Measurements from ENCODE around the gene ESPNL. TPM values are rescaled to one million over a fixed set of nuclear protein-coding genes. Genes with fewer than 3 reads are reported as not detected.
A peak's percentile ranks its signal among the peaks of the same experiment; 100 is the strongest.

Gene ESPNL
- total RNA-seq, 1 donor from 2014 or later = 1.6 TPM

GRCh38 chr2:238164906-238165287 lies 64.8 kb downstream of the ESPNL start:
- Histone ChIP-seq H3K9me3 (ENCODE audit: control insufficient read depth in 3 of 3, low read length in 3 of 3) (no peaks in the 10 kb centered on the region), H3K27me3 (ENCODE audit: control insufficient read depth in 3 of 3, insufficient read depth in 3 of 3, low read length in 3 of 3) (peaks cover 10 to 16% (median 15%) of the 10 kb centered on the region in 3 donors), H3K36me3 (ENCODE audit: control insufficient read depth in 3 of 3, insufficient read depth in 3 of 3, low read length in 3 of 3) (peaks cover 13 to 22% (median 18%) of the 10 kb centered on the region in 3 donors), H3K4me3 (ENCODE audit: low read length in 3 of 3) (no peak overlapping the region), H3K4me1 (ENCODE audit: control insufficient read depth in 3 of 3, insufficient read depth in 3 of 3, low read length in 3 of 3) (peaks cover 18 to 31% (median 22%) of the 10 kb centered on the region in 3 donors), H3K27ac (ENCODE audit: low read depth, low read length) (no peak overlapping the region), H3K9ac (ENCODE audit: low read depth in 1 of 3, low read length in 3 of 3) (no peak overlapping the region)

DNA sequence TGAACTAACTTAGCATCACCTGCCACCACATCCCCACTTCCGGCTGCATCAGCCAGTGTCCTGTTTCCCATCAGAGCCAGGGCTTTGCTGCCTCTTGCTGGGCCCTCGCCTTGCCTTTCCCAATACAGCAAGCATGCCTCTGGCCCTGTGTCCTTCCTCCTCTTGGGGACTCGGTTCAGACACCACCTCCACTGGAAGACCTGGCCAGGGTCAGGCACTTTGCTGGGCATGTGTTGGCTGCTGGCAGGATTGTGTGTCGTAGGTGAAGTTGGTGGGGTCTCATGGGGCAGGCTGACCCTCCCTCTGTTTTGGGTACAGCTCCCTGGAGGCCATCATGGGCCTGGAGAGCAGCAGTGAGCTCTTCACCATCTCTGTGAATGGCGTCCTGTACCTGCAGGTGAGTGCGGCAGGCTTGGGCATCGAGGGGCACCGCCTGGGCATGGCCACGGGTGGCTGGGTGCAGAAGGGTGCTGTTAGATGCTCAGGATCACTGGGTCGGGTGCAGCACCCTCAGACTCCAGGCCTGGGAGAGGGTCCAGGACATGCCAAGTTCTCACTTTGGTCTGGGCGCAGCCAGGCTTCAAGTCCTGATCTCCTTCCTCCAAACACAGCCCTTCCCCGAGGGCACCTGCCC lies 65.3 kb downstream of the ESPNL start:
- peak overlapping the region in 1 of 3 donors; percentile 33 for H3K9ac ChIP-seq (ENCODE audit: low read depth in 1 of 3, low read length in 3 of 3)
- peaks cover 17 to 27% (median 24%) of the 10 kb centered on the region in 3 donors for H3K36me3 ChIP-seq (ENCODE audit: control insufficient read depth in 3 of 3, insufficient read depth in 3 of 3, low read length in 3 of 3)
- H3K27me3 ChIP-seq (ENCODE audit: control insufficient read depth in 3 of 3, insufficient read depth in 3 of 3, low read length in 3 of 3) = peaks cover 5 to 10% (median 10%) of the 10 kb centered on the region in 3 donors
- no peak overlapping the region for H3K27ac ChIP-seq (ENCODE audit: low read depth, low read length)
- H3K4me3 ChIP-seq (ENCODE audit: low read length in 3 of 3) = no peak overlapping the region
- H3K4me1 ChIP-seq (ENCODE audit: control insufficient read depth in 3 of 3, insufficient read depth in 3 of 3, low read length in 3 of 3) = peaks cover 20 to 31% (median 22%) of the 10 kb centered on the region in 3 donors
- no peaks in the 10 kb centered on the region for H3K9me3 ChIP-seq (ENCODE audit: control insufficient read depth in 3 of 3, low read length in 3 of 3)

- peaks cover 0 to 10% (median 9%) of the 10 kb centered on the region in 3 donors for H3K27me3 ChIP-seq (ENCODE audit: control insufficient read depth in 3 of 3, insufficient read depth in 3 of 3, low read length in 3 of 3)
- peak overlapping the region in 1 of 3 donors; percentile 54 for H3K9ac ChIP-seq (ENCODE audit: low read depth in 1 of 3, low read length in 3 of 3)
- H3K4me1 ChIP-seq (ENCODE audit: control insufficient read depth in 3 of 3, insufficient read depth in 3 of 3, low read length in 3 of 3) = peaks cover 20 to 29% (median 26%) of the 10 kb centered on the region in 3 donors
- peaks cover 23 to 31% (median 31%) of the 10 kb centered on the region in 3 donors for H3K36me3 ChIP-seq (ENCODE audit: control insufficient read depth in 3 of 3, insufficient read depth in 3 of 3, low read length in 3 of 3)
- H3K9me3 ChIP-seq (ENCODE audit: control insufficient read depth in 3 of 3, low read length in 3 of 3) = no peaks in the 10 kb centered on the region
- no peak overlapping the region for H3K4me3 ChIP-seq (ENCODE audit: low read length in 3 of 3)
- no peak overlapping the region for H3K27ac ChIP-seq (ENCODE audit: low read depth, low read length)
Measured at GRCh38 chr2:238166391-238167343, 66.5 kb downstream of the ESPNL start.

DNA sequence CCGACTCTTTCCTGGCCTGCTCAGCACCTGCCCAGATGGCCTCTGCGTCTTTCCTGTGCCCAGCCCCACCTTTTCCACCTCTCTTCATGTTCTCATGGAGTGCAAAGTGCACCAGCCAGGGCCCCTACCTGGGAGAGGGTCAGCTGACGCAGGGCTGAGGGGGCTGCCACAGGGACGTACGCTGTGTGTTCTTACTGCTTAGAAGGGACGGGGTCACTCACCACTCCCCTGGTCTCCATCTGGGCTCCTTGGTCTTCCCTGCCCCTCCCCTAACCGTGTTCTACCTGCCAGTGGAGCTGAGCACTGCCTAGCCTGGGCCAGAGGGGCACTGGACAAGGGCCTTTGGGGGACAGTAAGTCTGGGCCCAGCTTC lies 67.2 kb downstream of the ESPNL start:
- Histone ChIP-seq H3K27ac (ENCODE audit: low read depth, low read length) (no peak overlapping the region), H3K27me3 (ENCODE audit: control insufficient read depth in 3 of 3, insufficient read depth in 3 of 3, low read length in 3 of 3) (peaks cover 0 to 10% (median 6%) of the 10 kb centered on the region in 3 donors), H3K36me3 (ENCODE audit: control insufficient read depth in 3 of 3, insufficient read depth in 3 of 3, low read length in 3 of 3) (peaks cover 26 to 37% (median 37%) of the 10 kb centered on the region in 3 donors), H3K9me3 (ENCODE audit: control insufficient read depth in 3 of 3, low read length in 3 of 3) (no peaks in the 10 kb centered on the region), H3K9ac (ENCODE audit: low read depth in 1 of 3, low read length in 3 of 3) (peak overlapping the region in 1 of 3 donors; percentile 54), H3K4me3 (ENCODE audit: low read length in 3 of 3) (no peak overlapping the region), H3K4me1 (ENCODE audit: control insufficient read depth in 3 of 3, insufficient read depth in 3 of 3, low read length in 3 of 3) (peaks cover 20 to 29% (median 26%) of the 10 kb centered on the region in 3 donors)

- Histone ChIP-seq H3K9me3 (ENCODE audit: control insufficient read depth in 3 of 3, low read length in 3 of 3) (no peaks in the 10 kb centered on the region), H3K4me3 (ENCODE audit: low read length in 3 of 3) (no peak overlapping the region), H3K36me3 (ENCODE audit: control insufficient read depth in 3 of 3, insufficient read depth in 3 of 3, low read length in 3 of 3) (peaks cover 31 to 42% (median 41%) of the 10 kb centered on the region in 3 donors), H3K27ac (ENCODE audit: low read depth, low read length) (no peak overlapping the region), H3K9ac (ENCODE audit: low read depth in 1 of 3, low read length in 3 of 3) (no peak overlapping the region), H3K4me1 (ENCODE audit: control insufficient read depth in 3 of 3, insufficient read depth in 3 of 3, low read length in 3 of 3) (peaks cover 20 to 29% (median 26%) of the 10 kb centered on the region in 3 donors), H3K27me3 (ENCODE audit: control insufficient read depth in 3 of 3, insufficient read depth in 3 of 3, low read length in 3 of 3) (peaks cover 0 to 9% (median 2%) of the 10 kb centered on the region in 3 donors)
Measured at GRCh38 chr2:238167761-238168160, 67.6 kb downstream of the ESPNL start.

DNA sequence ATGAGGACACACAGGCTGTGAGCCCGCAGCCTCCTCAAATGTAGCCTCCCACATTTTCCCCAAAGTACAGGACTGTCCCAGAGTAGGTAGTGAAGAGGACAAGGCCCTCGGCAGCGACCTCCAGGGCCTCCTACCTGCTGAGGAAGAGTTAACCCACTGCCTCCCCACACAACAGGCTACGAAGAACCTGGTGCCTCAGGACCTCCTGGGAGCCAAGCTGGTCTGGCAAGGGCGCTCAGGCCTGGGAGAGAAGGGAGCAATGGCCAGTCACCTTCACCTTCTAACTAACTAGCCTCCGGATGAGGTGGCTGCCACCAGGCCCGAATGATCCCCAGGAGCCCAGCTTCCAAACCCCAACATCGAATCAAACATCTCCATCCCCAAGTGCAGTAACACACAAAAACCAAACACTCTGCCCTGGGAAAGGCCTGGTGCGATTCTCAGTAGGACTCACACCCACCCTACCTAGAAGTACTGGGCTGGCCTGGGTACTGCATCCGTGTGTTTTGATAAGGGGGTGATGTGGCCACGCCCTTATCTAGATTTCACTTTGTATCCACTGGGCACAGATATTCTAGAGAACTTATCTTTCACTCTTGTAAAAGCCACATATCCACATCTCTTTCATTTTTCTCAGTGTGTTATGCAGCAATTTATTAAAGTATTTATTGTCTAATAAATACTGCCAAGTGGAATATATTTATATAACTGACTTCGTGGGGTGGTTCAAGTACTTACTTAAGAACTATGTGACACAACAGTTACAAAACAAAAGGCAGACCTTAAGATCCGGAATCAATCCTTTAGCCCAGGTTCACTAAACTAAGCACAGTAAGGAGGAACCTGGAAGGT lies 68.3 kb downstream of the ESPNL start:
- Histone ChIP-seq H3K9ac (ENCODE audit: low read depth in 1 of 3, low read length in 3 of 3) (no peak overlapping the region), H3K36me3 (ENCODE audit: control insufficient read depth in 3 of 3, insufficient read depth in 3 of 3, low read length in 3 of 3) (peaks cover 37 to 48% (median 48%) of the 10 kb centered on the region in 3 donors), H3K9me3 (ENCODE audit: control insufficient read depth in 3 of 3, low read length in 3 of 3) (no peaks in the 10 kb centered on the region), H3K27me3 (ENCODE audit: control insufficient read depth in 3 of 3, insufficient read depth in 3 of 3, low read length in 3 of 3) (peaks cover 0 to 3% (median 2%) of the 10 kb centered on the region in 3 donors), H3K27ac (ENCODE audit: low read depth, low read length) (no peak overlapping the region), H3K4me3 (ENCODE audit: low read length in 3 of 3) (no peak overlapping the region), H3K4me1 (ENCODE audit: control insufficient read depth in 3 of 3, insufficient read depth in 3 of 3, low read length in 3 of 3) (peaks cover 20 to 29% (median 26%) of the 10 kb centered on the region in 3 donors)

- peak overlapping the region; percentile 7 for H3K27ac ChIP-seq (ENCODE audit: low read depth, low read length)
- H3K27me3 ChIP-seq (ENCODE audit: control insufficient read depth in 3 of 3, insufficient read depth in 3 of 3, low read length in 3 of 3) = peaks cover 0 to 2% (median 2%) of the 10 kb centered on the region in 3 donors
- peaks cover 41 to 55% (median 53%) of the 10 kb centered on the region in 3 donors for H3K36me3 ChIP-seq (ENCODE audit: control insufficient read depth in 3 of 3, insufficient read depth in 3 of 3, low read length in 3 of 3)
- no peak overlapping the region for H3K9ac ChIP-seq (ENCODE audit: low read depth in 1 of 3, low read length in 3 of 3)
- no peak overlapping the region for H3K4me3 ChIP-seq (ENCODE audit: low read length in 3 of 3)
- no peaks in the 10 kb centered on the region for H3K9me3 ChIP-seq (ENCODE audit: control insufficient read depth in 3 of 3, low read length in 3 of 3)
- H3K4me1 ChIP-seq (ENCODE audit: control insufficient read depth in 3 of 3, insufficient read depth in 3 of 3, low read length in 3 of 3) = peaks cover 20 to 29% (median 26%) of the 10 kb centered on the region in 3 donors
Measured at GRCh38 chr2:238169048-238169707, 69.0 kb downstream of the ESPNL start.

DNA sequence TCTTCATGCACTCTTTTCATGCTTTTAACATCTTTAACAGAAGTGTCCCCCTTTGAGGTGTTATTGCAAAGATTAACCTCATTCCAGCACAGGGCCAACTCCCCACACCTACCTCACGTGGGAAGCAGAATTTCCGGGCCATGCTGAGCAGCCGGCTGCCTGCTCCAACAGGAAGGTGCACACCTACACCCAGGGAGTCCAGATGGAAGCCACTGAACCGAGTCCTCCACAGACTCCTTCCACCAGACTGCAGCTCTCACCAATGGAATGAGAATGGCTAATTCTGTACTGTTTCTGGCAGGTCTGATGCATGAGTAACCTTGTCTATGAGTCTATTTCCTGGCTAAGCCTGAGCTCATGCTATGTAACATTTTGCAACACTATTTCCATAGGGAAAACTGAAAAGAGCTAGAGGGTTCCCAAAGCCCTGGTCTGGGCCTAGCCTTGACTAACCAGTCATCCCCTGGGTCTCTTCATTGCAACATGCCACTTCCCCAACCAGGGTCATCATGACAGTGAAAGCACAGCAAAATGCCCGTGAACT lies 69.6 kb downstream of the ESPNL start:
- Histone ChIP-seq H3K27me3 (ENCODE audit: control insufficient read depth in 3 of 3, insufficient read depth in 3 of 3, low read length in 3 of 3) (no peaks in the 10 kb centered on the region), H3K4me3 (ENCODE audit: low read length in 3 of 3) (no peak overlapping the region), H3K27ac (ENCODE audit: low read depth, low read length) (peak overlapping the region; percentile 7), H3K36me3 (ENCODE audit: control insufficient read depth in 3 of 3, insufficient read depth in 3 of 3, low read length in 3 of 3) (peaks cover 47 to 60% (median 59%) of the 10 kb centered on the region in 3 donors), H3K9me3 (ENCODE audit: control insufficient read depth in 3 of 3, low read length in 3 of 3) (no peaks in the 10 kb centered on the region), H3K4me1 (ENCODE audit: control insufficient read depth in 3 of 3, insufficient read depth in 3 of 3, low read length in 3 of 3) (peaks cover 20 to 29% (median 26%) of the 10 kb centered on the region in 3 donors), H3K9ac (ENCODE audit: low read depth in 1 of 3, low read length in 3 of 3) (peak overlapping the region in 1 of 3 donors; percentile 57)

All from skeletal muscle tissue (tissue), 4 donors.